WTC11 (cell line): ENCODE results near the gene KCNT1. TPM values are rescaled to one million over a fixed set of nuclear protein-coding genes. Genes with fewer than 3 reads are reported as not detected.

ENCODE experiments used
- ATAC-seq: fragments of 200-7000 bp; cut with Tn5 transposase; 2 replicates; pipeline ENCODE4 v1.10.0; 2021; ENCODE audit warnings: mild to moderate bottlenecking, moderate library complexity
- CTCF ChIA-PET: fragments of 300-600 bp; sonication (Branson Sonifier 250); formaldehyde crosslinking; loops from one replicate; lab custom pipeline; 2021; ENCODE audit warnings: antibody characterized with exemption; lab: Charles Lee
- POLR2A ChIA-PET: fragments of 350-600 bp; sonication (Branson Sonifier 250); formaldehyde crosslinking; loops from one replicate; lab custom pipeline; 2021; ENCODE audit warnings: antibody characterized with exemption; lab: Charles Lee
- DNase-seq: peaks from one replicate; pipeline ENCODE4 v3.0.0; 2021; ENCODE audit warnings: low spot score
- H3K27ac Mint-ChIP-seq: 2 replicates; pipeline ENCODE4 v1.8.0; 2021; ENCODE audit warnings: mixed read lengths
- H3K27me3 Mint-ChIP-seq: 2 replicates; pipeline ENCODE4 v1.8.0; 2021; ENCODE audit warnings: low read depth, mild to moderate bottlenecking, moderate library complexity, mixed read lengths
- H3K36me3 Mint-ChIP-seq: 2 replicates; pipeline ENCODE4 v1.8.0; 2021; ENCODE audit warnings: mixed read lengths
- H3K4me1 Mint-ChIP-seq: 2 replicates; pipeline ENCODE4 v1.8.0; 2022; ENCODE audit warnings: mixed read lengths
- H3K4me3 Mint-ChIP-seq: 2 replicates; pipeline ENCODE4 v1.8.0; 2021; ENCODE audit warnings: mild to moderate bottlenecking, moderate library complexity, mixed read lengths
- H3K9me3 Mint-ChIP-seq: 2 replicates; pipeline ENCODE4 v1.8.0; 2021; ENCODE audit warnings: mixed read lengths
- AFF4 ChIP-seq: sonication (generic); formaldehyde crosslinking; IDR thresholded peaks from 2 replicates; pipeline ENCODE4 v1.8.1; 2023; ENCODE audit warnings: mild to moderate bottlenecking, missing genetic modification reagents, borderline replicate concordance
- ATF1 ChIP-seq: sonication (generic); formaldehyde crosslinking; IDR thresholded peaks from 2 replicates; pipeline ENCODE4 v1.8.1; 2023; ENCODE audit warnings: mild to moderate bottlenecking, moderate library complexity, missing genetic modification reagents
- CREB1 ChIP-seq: sonication (generic); formaldehyde crosslinking; IDR thresholded peaks from 2 replicates; pipeline ENCODE4 v1.8.0; 2023; ENCODE audit warnings: mild to moderate bottlenecking, missing genetic modification reagents
- ELF4 ChIP-seq: sonication (generic); formaldehyde crosslinking; IDR thresholded peaks from 2 replicates; pipeline ENCODE4 v1.8.1; 2022; ENCODE audit warnings: low read depth, mild to moderate bottlenecking, moderate library complexity, missing genetic modification reagents
- ETV6 ChIP-seq: sonication (generic); formaldehyde crosslinking; IDR thresholded peaks from 2 replicates; pipeline ENCODE4 v1.8.1; 2022; ENCODE audit warnings: mild to moderate bottlenecking, missing genetic modification reagents
- FOXP4 ChIP-seq: sonication (generic); formaldehyde crosslinking; IDR thresholded peaks from 2 replicates; pipeline ENCODE4 v1.8.0; 2022; ENCODE audit warnings: mild to moderate bottlenecking, missing genetic modification reagents
- JAZF1 ChIP-seq: fragments of 250-450 bp; sonication (Bioruptor Pico); IDR thresholded peaks from 2 replicates; pipeline ENCODE4 v1.9.0; 2021; ENCODE audit warnings: moderate library complexity, mild to moderate bottlenecking, inconsistent platforms
- MXD4 ChIP-seq: fragments of 250-450 bp; sonication (Bioruptor Pico); IDR thresholded peaks from 2 replicates; pipeline ENCODE4 v1.8.0; 2021; ENCODE audit warnings: mild to moderate bottlenecking, moderate library complexity, borderline replicate concordance
- MYBL2 ChIP-seq: sonication (generic); formaldehyde crosslinking; IDR thresholded peaks from 2 replicates; pipeline ENCODE4 v1.8.1; 2023; ENCODE audit warnings: mild to moderate bottlenecking, moderate library complexity, missing genetic modification reagents
- NFATC4 ChIP-seq: fragments of 250-450 bp; sonication (Bioruptor Pico); IDR thresholded peaks from 2 replicates; pipeline ENCODE4 v1.9.0; 2021; ENCODE audit warnings: mild to moderate bottlenecking
- NFE2L1 ChIP-seq: sonication (generic); formaldehyde crosslinking; IDR thresholded peaks from 2 replicates; pipeline ENCODE4 v1.8.1; 2023; ENCODE audit warnings: missing genetic modification reagents
- NFYB ChIP-seq: sonication (generic); formaldehyde crosslinking; conservative IDR thresholded peaks from 2 replicates; pipeline ENCODE4 v1.8.0; 2022; ENCODE audit warnings: low read depth, missing genetic modification reagents
- NR2C2 ChIP-seq: sonication (generic); formaldehyde crosslinking; IDR thresholded peaks from 2 replicates; pipeline ENCODE4 v1.8.0; 2022; ENCODE audit warnings: mild to moderate bottlenecking, missing genetic modification reagents
- SMAD4 ChIP-seq: sonication (generic); formaldehyde crosslinking; IDR thresholded peaks from 2 replicates; pipeline ENCODE4 v1.8.0; 2022; ENCODE audit warnings: mild to moderate bottlenecking, missing genetic modification reagents
- TEAD1 ChIP-seq: sonication (generic); formaldehyde crosslinking; IDR thresholded peaks from 2 replicates; pipeline ENCODE4 v1.8.0; 2022; ENCODE audit warnings: mild to moderate bottlenecking, missing genetic modification reagents
- TP53 ChIP-seq: sonication (generic); formaldehyde crosslinking; IDR thresholded peaks from 2 replicates; pipeline ENCODE4 v1.8.1; 2023; ENCODE audit warnings: mild to moderate bottlenecking, missing genetic modification reagents
- ZBTB21 ChIP-seq: sonication (generic); formaldehyde crosslinking; IDR thresholded peaks from 2 replicates; pipeline ENCODE4 v1.8.1; 2023; ENCODE audit warnings: mild to moderate bottlenecking, missing genetic modification reagents, borderline replicate concordance
- ZNF138 ChIP-seq: sonication (generic); formaldehyde crosslinking; conservative IDR thresholded peaks from 2 replicates; pipeline ENCODE4 v1.8.1; 2022; ENCODE audit warnings: mild to moderate bottlenecking, moderate library complexity, missing genetic modification reagents
- total RNA-seq: library from RNA; stranded (reverse); gene quantifications from 3 replicates; pipeline ENCODE4 v1.2.3, GENCODE V29; 2021
- TF ChIP-seq, protein P1 (sequence below): fragments of 250-450 bp; sonication (Bioruptor Pico); IDR thresholded peaks from 2 replicates; pipeline ENCODE4 v1.9.0; 2021; ENCODE audit warnings: moderate library complexity, mild to moderate bottlenecking, inconsistent platforms, borderline replicate concordance
- TF ChIP-seq, protein P2 (sequence below): sonication (generic); formaldehyde crosslinking; IDR thresholded peaks from 2 replicates; pipeline ENCODE4 v1.8.1; 2023; ENCODE audit warnings: mild to moderate bottlenecking, missing genetic modification reagents
- TF ChIP-seq, protein P3 (sequence below): fragments of 250-450 bp; sonication (Bioruptor Pico); IDR thresholded peaks from 2 replicates; pipeline ENCODE4 v1.8.0; 2021; ENCODE audit warnings: mild to moderate bottlenecking
- TF ChIP-seq, protein P4 (sequence below): sonication (generic); formaldehyde crosslinking; IDR thresholded peaks from 2 replicates; pipeline ENCODE4 v1.8.1; 2023; ENCODE audit warnings: mild to moderate bottlenecking, missing genetic modification reagents
- TF ChIP-seq, protein P5 (sequence below): sonication (generic); formaldehyde crosslinking; conservative IDR thresholded peaks from 2 replicates; pipeline ENCODE4 v1.8.1; 2022; ENCODE audit warnings: mild to moderate bottlenecking, missing genetic modification reagents

The KCNT1 gene
- total RNA-seq, 1 experiment from 2014 or later = 0.13 TPM

DNA sequence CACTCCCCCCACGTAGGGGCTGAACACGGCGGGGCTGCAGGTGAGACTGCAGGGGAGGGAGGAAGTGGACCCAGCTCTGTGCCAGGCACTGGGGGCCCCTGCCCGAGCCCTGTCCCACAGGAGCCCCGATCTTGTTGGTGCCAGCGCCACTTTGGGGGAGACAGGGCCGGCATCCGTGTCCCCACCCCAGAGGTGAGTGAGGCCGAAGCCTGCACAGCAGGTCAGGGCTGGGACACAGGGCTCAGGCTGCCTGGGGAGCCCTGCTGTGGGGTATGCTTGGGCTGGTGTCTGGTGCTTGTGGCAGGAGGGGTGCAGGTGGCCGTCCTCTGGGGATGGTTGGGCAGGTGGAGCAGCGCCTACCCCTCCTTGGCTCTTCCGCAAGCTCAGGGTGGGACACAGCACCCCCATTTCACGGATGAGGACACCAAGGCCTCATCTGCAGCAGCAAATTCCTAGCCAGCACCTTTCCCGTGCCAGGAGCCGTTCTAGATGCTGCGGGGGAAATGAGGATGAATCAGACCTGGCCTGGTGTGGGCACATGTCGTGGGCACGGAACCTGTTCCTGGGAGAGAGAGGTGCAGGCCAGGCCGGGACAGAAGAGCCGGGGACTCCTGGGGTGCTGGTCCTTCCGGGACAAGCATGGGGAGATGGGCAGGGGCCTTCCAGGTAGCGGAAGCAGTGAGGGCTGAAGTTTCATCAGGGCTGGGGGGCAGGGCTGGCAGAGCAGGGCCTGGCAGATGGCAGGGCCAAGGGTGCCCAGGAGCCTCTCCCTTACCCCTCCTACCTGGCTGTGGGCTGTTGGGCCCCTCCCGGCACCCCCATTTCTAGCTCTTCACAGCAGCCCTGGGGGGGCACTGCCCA, 35.2 kb downstream of the KCNT1 start:
- no peak for ATAC-seq
- Mint-ChIP-seq H3K9me3 (peaks cover 7% of the 10 kb centered on the region), H3K4me3 (no peak overlapping the region), H3K27me3 (peaks cover 12% of the 10 kb centered on the region), H3K27ac (no peak overlapping the region), H3K4me1 (no peaks in the 10 kb centered on the region; the same call in 1 of the 2 replicates), H3K36me3 (peaks cover 9% of the 10 kb centered on the region)
- ChIA-PET POLR2A (no interaction called here), CTCF (interaction anchor here (1.4 kb wide), 1 partner anchor 60 kb away, joined by 3 read pairs; no protein-coding TSS in a partner anchor)
- DNase-seq = no peak
- TF ChIP-seq, protein P1, sequence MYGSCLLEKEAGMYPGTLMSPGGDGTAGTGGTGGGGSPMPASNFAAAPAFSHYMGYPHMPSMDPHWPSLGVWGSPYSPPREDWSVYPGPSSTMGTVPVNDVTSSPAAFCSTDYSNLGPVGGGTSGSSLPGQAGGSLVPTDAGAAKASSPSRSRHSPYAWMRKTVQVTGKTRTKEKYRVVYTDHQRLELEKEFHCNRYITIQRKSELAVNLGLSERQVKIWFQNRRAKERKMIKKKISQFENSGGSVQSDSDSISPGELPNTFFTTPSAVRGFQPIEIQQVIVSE (CRISPR knock-in tag) = no peak
- TF ChIP-seq TEAD1 (no peak), ELF4 (no peak), ETV6 (CRISPR knock-in tag) (no peak), CREB1 (CRISPR knock-in tag) (no peak), NFE2L1 (CRISPR knock-in tag) (no peak), FOXP4 (CRISPR knock-in tag) (no peak), ATF1 (CRISPR knock-in tag) (no peak), NFYB (CRISPR knock-in tag) (no peak), JAZF1 (CRISPR knock-in tag) (no peak), ZNF138 (CRISPR knock-in tag) (no peak)
- TF ChIP-seq, protein P2, sequence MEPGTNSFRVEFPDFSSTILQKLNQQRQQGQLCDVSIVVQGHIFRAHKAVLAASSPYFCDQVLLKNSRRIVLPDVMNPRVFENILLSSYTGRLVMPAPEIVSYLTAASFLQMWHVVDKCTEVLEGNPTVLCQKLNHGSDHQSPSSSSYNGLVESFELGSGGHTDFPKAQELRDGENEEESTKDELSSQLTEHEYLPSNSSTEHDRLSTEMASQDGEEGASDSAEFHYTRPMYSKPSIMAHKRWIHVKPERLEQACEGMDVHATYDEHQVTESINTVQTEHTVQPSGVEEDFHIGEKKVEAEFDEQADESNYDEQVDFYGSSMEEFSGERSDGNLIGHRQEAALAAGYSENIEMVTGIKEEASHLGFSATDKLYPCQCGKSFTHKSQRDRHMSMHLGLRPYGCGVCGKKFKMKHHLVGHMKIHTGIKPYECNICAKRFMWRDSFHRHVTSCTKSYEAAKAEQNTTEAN = no peak
- TF ChIP-seq, protein P3, sequence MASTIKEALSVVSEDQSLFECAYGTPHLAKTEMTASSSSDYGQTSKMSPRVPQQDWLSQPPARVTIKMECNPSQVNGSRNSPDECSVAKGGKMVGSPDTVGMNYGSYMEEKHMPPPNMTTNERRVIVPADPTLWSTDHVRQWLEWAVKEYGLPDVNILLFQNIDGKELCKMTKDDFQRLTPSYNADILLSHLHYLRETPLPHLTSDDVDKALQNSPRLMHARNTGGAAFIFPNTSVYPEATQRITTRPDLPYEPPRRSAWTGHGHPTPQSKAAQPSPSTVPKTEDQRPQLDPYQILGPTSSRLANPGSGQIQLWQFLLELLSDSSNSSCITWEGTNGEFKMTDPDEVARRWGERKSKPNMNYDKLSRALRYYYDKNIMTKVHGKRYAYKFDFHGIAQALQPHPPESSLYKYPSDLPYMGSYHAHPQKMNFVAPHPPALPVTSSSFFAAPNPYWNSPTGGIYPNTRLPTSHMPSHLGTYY = no peak

- peaks cover 2% of the 10 kb centered on the region; the same call in 1 of the 2 replicates for H3K36me3 Mint-ChIP-seq
- no peak overlapping the region for H3K27ac Mint-ChIP-seq
- ChIA-PET CTCF (interaction anchor here (0.8 to 1.4 kb wide), 2 partner anchors 59 to 135 kb away, joined by 3 read pairs; no protein-coding TSS in a partner anchor), POLR2A (no interaction called here)
- no peaks in the 10 kb centered on the region; the same call in 1 of the 2 replicates for H3K4me1 Mint-ChIP-seq
- no peak for DNase-seq
- no peaks in the 10 kb centered on the region for H3K9me3 Mint-ChIP-seq
- H3K27me3 Mint-ChIP-seq = peaks cover 5% of the 10 kb centered on the region
- ATAC-seq = no peak
- H3K4me3 Mint-ChIP-seq = no peak overlapping the region
- no peak for TF ChIP-seq NFATC4 (CRISPR knock-in tag)
- TF ChIP-seq TP53 = no peak
- TF ChIP-seq, protein P4, sequence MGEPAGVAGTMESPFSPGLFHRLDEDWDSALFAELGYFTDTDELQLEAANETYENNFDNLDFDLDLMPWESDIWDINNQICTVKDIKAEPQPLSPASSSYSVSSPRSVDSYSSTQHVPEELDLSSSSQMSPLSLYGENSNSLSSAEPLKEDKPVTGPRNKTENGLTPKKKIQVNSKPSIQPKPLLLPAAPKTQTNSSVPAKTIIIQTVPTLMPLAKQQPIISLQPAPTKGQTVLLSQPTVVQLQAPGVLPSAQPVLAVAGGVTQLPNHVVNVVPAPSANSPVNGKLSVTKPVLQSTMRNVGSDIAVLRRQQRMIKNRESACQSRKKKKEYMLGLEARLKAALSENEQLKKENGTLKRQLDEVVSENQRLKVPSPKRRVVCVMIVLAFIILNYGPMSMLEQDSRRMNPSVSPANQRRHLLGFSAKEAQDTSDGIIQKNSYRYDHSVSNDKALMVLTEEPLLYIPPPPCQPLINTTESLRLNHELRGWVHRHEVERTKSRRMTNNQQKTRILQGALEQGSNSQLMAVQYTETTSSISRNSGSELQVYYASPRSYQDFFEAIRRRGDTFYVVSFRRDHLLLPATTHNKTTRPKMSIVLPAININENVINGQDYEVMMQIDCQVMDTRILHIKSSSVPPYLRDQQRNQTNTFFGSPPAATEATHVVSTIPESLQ (CRISPR knock-in tag) = no peak
- no peak for TF ChIP-seq MXD4 (CRISPR knock-in tag)
- TF ChIP-seq ZBTB21 = no peak
- TF ChIP-seq SMAD4 (CRISPR knock-in tag) = no peak
- no peak for TF ChIP-seq NR2C2
- TF ChIP-seq, protein P5, sequence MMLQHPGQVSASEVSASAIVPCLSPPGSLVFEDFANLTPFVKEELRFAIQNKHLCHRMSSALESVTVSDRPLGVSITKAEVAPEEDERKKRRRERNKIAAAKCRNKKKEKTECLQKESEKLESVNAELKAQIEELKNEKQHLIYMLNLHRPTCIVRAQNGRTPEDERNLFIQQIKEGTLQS (CRISPR knock-in tag) = no peak
- no peak for TF ChIP-seq AFF4 (CRISPR knock-in tag)
- no peak for TF ChIP-seq MYBL2 (CRISPR knock-in tag)
Measured at GRCh38 chr9:135737840-135738521, 36.0 kb downstream of the KCNT1 start.
